Measurements from ENCODE around the gene CUTA.

DNA sequence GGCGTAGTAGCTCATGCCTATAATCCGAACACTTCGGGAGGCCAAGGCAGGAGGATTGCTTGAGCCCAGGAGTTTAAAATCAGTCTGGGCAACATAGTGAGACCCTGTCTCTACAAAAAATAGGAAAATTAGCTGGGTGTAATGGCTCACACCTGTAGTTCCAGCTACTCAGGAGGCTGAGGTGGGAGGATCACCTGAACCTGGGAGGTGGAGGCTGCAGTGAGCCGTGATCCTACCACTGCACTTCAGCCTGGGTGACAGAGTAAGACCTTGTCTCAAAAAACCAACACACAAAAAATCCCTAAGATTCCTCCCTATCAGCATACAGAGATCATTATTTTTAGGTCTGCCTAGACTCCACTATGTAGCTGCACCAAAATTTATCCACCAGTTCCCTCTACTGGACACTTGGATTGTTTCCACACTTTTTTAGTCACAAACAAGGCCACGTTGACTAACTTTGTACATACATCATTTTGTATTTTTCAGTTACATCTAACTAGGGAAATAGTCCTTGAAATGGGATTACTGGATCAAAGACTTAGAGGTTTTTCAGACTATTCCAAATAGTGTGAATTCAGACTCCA lies 10.7 kb downstream of the CUTA start:
- TF ChIP-seq, protein P1, sequence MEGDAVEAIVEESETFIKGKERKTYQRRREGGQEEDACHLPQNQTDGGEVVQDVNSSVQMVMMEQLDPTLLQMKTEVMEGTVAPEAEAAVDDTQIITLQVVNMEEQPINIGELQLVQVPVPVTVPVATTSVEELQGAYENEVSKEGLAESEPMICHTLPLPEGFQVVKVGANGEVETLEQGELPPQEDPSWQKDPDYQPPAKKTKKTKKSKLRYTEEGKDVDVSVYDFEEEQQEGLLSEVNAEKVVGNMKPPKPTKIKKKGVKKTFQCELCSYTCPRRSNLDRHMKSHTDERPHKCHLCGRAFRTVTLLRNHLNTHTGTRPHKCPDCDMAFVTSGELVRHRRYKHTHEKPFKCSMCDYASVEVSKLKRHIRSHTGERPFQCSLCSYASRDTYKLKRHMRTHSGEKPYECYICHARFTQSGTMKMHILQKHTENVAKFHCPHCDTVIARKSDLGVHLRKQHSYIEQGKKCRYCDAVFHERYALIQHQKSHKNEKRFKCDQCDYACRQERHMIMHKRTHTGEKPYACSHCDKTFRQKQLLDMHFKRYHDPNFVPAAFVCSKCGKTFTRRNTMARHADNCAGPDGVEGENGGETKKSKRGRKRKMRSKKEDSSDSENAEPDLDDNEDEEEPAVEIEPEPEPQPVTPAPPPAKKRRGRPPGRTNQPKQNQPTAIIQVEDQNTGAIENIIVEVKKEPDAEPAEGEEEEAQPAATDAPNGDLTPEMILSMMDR (IDR thresholded peaks at IDR 0.05) = peak in 1 of 3 donors; percentile 14
- TF ChIP-seq POLR2A (IDR thresholded peaks at IDR 0.05) = no peak

Measured in breast epithelium (tissue), 3 donors.